Umbilical cord (tissue), 2 donors: ENCODE measurements around the gene WFDC6. TPM values are rescaled to one million over a fixed set of nuclear protein-coding genes. Genes with fewer than 3 reads are reported as not detected.
A peak's percentile ranks its signal among the peaks of the same experiment; 100 is the strongest.

Source experiments
- DNase-seq: peaks from one replicate; pipeline ENCODE4 v3.0.0-alpha.2; 2015; ENCODE audit warnings: low spot score
- total RNA-seq: library from RNA; depleted of rRNA; stranded (reverse); fragments of >200 nt; gene quantifications from one replicate; pipeline ENCODE4 v1.2.3, GENCODE V29; 2014; ENCODE audit warnings: low replicate concordance; ENCODE audit not compliant: insufficient read depth

Gene WFDC6
- total RNA-seq, 1 donor from 2014 or later, result not detected

DNA sequence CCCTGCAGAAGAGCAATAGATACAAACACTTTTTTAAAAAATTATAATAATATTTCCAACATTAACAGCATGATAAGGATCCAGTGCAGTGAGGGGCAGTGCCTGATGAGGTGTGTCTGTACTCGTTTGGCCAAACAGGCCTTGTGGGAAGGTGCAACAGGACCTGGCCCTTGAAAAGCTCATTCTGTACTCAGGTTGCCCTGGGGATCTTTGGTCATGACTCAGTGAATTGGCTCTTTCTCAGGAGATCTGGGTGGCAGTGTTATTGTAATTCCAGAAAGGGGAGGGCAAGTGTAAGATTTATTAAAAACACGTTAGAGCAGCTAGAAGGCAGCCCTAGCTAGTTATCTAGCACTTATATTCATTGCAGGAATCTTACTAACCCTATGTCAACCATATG is 21.0 kb downstream of the WFDC6 start:
- peak; percentile 12 for DNase-seq

- DNase-seq, result no peak
Measured at GRCh38 chr20:45515147-45515913, 24.0 kb downstream of the WFDC6 start, which contains the start of gene SPINT3. SPINT3 (minus strand) TSS chr20:45515622; CDS start chr20:45515608, 14 bp downstream.

DNA sequence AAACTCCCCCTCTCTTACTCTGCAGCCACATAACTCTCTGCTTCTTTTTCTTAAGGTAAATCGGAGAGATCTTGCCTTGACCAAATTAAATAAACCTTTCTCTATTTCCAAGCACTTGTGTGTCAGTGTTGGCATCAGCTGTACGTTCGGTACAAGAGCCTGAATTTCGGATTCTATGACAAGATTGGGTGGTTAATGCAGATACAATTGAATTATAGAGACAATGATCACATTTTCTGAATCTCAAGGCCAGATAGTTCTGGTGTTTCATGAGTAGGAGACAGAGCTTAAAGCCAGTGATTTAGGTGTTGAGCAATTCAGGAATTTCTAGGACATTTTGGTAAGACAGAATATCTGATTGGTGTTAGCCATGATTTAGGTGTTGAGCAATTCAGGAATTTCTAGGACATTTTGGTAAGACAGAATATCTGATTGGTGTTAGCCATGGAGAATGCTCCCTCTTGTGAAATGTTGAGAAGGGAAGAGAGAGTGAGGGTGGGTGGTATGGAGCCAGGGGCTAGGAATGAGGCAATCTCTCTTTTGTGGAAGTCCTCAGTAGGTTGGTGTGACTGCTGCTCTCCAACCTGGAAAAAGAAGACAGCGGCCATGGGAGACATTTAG is 28.9 kb downstream of the WFDC6 start:
- no peak for DNase-seq

GRCh38 chr20:45509091-45509490 is 30.2 kb downstream of the WFDC6 start:
- no peak for DNase-seq

DNA sequence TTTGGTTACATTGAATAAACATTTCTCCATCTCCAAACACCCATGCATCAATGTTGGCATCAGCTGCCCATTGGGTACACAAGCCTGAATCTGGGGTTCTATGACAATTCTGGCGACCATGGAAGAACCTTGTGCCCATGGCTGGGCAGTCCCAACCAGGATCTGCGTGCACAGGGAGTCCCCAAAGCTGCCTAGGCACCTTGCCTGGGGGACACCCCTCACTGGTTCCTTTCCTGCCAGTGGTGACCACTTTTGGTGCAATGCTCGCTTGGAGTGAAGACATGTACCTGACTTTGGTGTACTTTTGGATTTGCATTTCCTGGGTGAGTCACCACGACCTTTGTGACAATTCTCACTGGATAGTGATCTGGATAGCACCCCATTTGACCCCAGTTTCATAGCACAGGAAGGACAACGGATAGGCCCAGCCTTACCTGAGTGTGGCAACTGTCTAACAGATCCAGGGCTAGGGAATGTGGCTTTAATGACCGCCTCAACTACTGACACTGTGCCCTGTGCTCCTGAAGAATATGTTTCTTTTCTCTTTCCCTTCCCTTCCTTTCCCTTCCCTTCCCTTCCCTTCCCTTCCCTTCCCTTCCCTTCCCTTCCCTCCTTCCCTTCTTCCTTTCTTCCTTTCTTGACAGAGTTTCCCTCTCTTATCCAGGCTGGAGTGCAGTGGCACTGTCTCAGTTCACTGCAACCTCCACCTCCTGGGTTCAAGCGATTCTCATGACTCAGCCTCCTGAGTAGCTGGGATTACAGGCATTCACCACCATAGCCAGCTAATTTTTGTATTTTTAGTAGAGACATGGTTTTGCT is 31.0 kb downstream of the WFDC6 start:
- DNase-seq, result no peak

DNA sequence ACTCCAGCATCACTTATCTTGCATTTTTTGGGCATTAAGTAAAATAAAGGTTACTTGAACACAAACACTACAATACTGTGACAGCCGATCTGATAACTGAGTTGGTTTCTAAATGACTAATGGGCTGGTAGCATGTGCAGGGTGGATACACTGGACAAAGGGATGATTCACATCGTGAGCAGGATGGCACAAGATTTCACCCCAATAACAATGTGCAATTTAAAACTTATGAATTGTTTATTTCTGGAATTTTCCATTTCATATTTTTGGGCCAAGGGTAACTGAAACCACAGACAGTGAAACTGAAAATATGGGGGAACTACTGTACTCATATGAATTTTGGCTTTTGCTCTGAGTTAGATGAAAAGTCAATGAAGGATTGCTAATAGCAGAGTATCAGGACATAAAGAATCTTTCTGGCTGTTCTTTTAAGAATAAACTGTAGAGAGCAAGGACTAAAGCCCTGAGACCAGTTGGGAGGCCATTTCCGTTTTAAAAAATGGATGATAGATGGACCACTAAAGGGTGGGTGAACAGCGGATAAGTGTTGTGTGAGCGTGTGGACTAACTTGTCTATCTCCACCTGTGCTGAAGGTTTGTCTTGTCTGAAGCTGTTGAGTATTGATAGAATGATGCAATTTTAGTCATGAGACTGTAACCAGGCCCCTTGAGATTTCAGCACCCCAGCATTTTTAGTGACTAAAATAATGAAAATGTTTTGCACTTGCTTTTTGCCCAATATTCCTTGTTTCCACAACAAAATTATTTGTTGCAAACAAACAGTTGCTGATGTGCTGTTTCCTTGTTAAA is 32.1 kb downstream of the WFDC6 start:
- DNase-seq, result no peak

GRCh38 chr20:45506398-45506797 is 32.9 kb downstream of the WFDC6 start:
- no peak for DNase-seq

GRCh38 chr20:45503403-45503802 is 35.9 kb downstream of the WFDC6 start:
- DNase-seq, result no peak

- DNase-seq, result no peak
Measured at GRCh38 chr20:45502561-45502960, 36.7 kb downstream of the WFDC6 start.

DNA sequence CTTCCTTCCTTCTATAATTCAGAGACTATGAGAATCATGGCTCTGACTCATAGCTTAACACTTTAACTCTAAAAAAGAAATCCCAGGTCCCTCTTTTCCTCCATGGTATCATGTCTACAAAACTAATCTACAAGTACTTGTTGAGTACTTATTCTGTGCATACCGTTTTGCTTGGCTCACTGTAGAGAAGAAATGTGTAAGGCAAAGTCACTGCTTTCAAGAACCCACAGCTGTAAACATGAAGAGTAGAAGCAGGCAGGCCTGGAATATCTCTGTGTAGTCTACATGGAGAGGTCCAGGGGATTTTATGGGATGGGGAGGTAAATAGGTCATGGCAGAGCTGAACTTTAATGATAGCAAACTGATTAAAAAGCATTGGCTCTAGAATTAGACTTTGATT is 37.7 kb downstream of the WFDC6 start:
- DNase-seq, result no peak

- no peak for DNase-seq
Measured at GRCh38 chr20:45500022-45500421, 39.3 kb downstream of the WFDC6 start.

DNA sequence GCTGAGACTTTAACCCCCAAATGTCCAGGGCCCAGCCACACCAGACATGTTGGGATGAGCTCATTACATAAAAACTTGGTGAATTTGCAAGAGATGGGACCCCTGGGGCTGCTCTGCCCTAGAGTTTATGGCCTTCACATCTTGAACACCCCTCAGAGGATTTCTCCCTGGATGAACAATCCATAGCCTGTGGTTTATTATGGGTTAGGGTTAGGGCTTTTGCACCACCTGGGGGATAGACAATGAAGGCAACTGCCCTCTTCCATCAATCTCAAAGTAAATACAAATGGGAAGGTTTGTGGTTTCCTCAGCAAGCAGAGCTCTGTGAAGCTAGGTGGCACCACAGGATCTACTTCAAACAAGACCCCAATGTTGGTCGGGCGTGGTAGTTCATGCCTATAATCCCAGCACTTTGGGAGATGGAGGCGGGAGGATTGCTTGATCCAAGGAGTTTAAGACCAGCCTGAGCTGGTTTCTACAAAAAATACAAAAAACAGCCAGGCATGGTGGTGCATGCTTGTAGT is 41.2 kb downstream of the WFDC6 start:
- DNase-seq, result no peak

DNA sequence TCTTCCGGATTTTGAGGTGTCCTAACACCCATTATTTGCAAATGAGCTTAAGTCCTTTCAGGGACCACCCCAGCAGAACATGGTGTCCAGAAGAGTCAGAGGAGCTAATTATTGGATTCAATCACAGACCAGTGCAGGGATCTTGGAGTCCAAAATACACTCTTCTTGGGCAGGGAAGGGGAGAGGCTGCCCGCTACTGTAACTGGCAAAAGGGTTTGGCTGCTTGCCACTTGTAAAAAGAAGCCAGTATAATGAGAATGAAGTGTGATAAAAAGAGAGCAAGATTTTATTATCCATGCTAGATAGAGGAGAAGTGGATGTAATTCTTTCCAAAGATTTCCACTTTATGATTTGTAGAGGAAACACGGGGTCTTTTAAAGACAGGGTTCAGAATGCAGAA is 43.1 kb downstream of the WFDC6 start:
- DNase-seq, result no peak

- no peak for DNase-seq
Measured at GRCh38 chr20:45495501-45495941, 43.8 kb downstream of the WFDC6 start.

- DNase-seq, result no peak
Measured at GRCh38 chr20:45489083-45489531, 50.2 kb downstream of the WFDC6 start.

DNA sequence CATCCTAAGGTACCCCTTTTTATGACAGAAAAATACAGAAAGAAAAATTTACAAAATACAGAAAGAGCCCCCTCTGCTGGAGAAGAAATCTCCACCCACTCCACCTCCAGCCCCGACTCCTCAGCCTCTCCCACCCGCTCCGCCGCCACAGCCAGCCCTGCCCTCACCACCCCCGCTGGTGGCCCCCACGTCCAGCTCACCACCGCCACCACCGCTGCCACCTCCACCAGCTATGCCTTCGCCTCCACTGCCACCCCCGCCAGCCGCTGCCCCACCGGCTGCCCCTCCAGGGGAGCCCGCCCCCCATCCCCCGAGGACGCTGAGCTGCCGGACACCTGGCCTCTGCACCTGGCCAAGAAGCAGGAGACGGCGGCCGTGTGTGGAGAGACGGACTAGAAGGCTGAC is 52.0 kb downstream of the WFDC6 start:
- no peak for DNase-seq

DNA sequence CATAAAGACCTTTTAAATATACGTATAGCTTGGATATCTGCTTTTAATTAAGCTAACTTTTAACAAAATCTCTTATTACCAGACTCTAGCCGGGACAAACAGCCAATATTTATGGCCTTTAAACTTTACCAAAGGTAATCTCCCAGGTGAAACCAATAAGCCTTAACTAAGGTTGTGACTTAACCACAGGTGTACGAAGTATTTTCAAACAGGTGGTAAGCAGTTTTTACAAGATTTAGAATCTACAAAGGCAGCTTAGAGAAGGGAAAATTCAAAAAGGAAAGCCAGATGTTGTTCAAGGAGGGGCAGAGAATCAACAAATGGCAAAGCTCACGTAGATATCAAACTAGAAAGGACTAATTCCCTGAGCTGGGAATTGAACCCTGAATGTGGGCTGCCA is 53.9 kb downstream of the WFDC6 start:
- DNase-seq, result no peak

DNA sequence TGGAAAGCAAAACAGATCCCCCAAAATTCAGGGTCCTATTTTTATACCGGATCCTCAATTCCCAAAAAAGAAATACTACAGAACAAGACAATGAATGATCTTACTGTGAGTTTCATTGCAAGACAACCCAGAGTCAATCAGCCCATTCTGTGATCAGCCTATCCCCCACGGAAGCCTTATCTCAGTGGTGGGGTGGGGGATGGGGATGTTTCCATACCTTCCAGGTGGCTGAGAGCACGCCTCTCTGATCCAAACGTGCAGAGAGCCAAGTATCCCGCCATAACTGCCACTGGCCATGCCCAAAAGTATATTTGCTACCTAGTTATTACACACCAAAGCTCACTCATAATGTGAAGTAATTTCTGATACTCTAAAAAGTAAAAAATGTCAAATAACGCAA is 54.6 kb downstream of the WFDC6 start:
- no peak for DNase-seq
